Mesothelial cell of epicardium (in vitro differentiated cells): Measurements from ENCODE around the gene KANK4. TPM values are rescaled to one million over a fixed set of nuclear protein-coding genes. Genes with fewer than 3 reads are reported as not detected.

Experiments used
- DNase-seq, 2 experiments: peaks; one replicate each; pipeline ENCODE4 v3.0.0; 2021; ENCODE audit warnings: low spot score in 2 of 2; ENCODE audit not compliant: unreplicated experiment in 2 of 2
- H3K27ac Mint-ChIP-seq: 2 replicates; pipeline ENCODE4 v1.8.0; 2021; ENCODE audit warnings: mixed read lengths
- H3K27me3 Mint-ChIP-seq: 2 replicates; pipeline ENCODE4 v1.8.0; 2021; ENCODE audit warnings: low read depth, mixed read lengths
- H3K36me3 Mint-ChIP-seq: 2 replicates; pipeline ENCODE4 v1.8.0; 2021; ENCODE audit warnings: mixed read lengths
- H3K4me1 Mint-ChIP-seq: 2 replicates; pipeline ENCODE4 v1.8.0; 2021; ENCODE audit warnings: mixed read lengths
- H3K4me3 Mint-ChIP-seq: 2 replicates; pipeline ENCODE4 v1.8.0; 2021; ENCODE audit warnings: mild to moderate bottlenecking, moderate library complexity, mixed read lengths
- H3K9me3 Mint-ChIP-seq: 2 replicates; pipeline ENCODE4 v1.8.0; 2021; ENCODE audit warnings: mixed read lengths
- total RNA-seq: library from RNA; stranded (reverse); gene quantifications from 3 replicates; pipeline ENCODE4 v1.2.1, GENCODE V29; 2021
- TF ChIP-seq, protein P1 (sequence below): fragments of 200-600 bp; sonication (generic); IDR thresholded peaks from one replicate; pipeline ENCODE4 v1.5.0; 2021; ENCODE audit warnings: antibody characterized with exemption; ENCODE audit not compliant: unreplicated experiment

The KANK4 gene
- total RNA-seq, 1 donor from 2014 or later, result 34.3 TPM

DNA sequence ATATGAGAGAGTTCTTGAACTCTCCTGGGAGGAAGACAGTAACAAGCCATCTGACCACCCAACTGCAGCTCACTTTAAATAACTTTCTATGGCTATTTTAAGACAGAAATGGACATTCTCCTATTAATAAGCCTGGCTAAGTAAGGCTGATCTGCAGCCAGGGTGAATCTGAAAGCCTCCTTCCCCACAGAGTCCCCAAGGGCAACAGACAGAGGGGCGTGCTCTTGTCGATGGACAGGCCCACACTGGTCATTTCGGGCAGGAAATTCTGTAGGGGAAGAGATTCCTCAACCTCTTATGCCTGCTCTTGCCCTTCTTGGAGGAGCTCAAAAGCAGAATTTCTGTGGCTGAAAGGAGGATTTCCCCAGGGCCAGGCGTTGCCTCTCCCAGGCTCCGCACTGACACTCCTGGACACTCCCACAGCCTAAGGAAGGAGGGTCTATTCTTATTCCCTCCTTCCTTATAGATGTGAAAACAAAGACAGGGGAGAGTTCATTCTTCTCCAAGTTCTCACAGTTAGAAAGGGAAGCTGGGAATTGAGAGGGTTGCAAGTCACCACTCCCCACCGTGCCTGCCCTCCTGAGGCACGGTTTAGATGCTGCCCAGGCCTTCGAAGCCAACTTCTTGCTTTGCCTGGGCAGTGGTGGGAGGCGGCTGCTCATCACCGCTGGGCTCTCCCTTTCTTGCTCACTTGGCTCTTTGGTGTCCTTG, 17.9 kb upstream of the KANK4 start:
- TF ChIP-seq, protein P1, sequence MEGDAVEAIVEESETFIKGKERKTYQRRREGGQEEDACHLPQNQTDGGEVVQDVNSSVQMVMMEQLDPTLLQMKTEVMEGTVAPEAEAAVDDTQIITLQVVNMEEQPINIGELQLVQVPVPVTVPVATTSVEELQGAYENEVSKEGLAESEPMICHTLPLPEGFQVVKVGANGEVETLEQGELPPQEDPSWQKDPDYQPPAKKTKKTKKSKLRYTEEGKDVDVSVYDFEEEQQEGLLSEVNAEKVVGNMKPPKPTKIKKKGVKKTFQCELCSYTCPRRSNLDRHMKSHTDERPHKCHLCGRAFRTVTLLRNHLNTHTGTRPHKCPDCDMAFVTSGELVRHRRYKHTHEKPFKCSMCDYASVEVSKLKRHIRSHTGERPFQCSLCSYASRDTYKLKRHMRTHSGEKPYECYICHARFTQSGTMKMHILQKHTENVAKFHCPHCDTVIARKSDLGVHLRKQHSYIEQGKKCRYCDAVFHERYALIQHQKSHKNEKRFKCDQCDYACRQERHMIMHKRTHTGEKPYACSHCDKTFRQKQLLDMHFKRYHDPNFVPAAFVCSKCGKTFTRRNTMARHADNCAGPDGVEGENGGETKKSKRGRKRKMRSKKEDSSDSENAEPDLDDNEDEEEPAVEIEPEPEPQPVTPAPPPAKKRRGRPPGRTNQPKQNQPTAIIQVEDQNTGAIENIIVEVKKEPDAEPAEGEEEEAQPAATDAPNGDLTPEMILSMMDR, result no peak
- peak overlapping the region; percentile 17 for H3K27ac Mint-ChIP-seq
- H3K4me1 Mint-ChIP-seq, result peaks cover 24% of the 10 kb centered on the region
- H3K4me3 Mint-ChIP-seq, result no peak overlapping the region
- no peaks in the 10 kb centered on the region for H3K36me3 Mint-ChIP-seq
- no peaks in the 10 kb centered on the region for H3K27me3 Mint-ChIP-seq
- H3K9me3 Mint-ChIP-seq, result peaks cover 4% of the 10 kb centered on the region
- no peak for DNase-seq

DNA sequence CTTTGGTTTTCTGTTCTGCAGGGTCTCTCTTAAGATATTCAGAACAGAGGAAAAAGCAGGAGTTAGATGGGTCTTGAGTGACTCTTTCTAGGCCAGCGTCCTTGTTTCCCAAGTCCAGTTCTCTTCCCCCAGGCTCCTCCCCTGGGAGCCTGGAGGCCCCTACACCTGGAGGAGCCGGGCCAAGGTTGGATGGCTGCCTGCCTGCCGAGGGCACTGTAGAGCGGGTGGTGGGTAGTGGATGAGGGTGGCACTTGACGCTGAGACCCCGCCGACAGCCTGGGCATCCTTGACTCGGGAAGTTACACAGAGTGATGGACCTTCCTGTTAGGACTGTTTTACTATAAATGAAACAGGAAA, 17.4 kb upstream of the KANK4 start:
- Mint-ChIP-seq H3K27me3 (no peaks in the 10 kb centered on the region), H3K9me3 (peaks cover 4% of the 10 kb centered on the region), H3K4me1 (peaks cover 24% of the 10 kb centered on the region), H3K36me3 (no peaks in the 10 kb centered on the region), H3K27ac (peak overlapping the region; percentile 26), H3K4me3 (no peak overlapping the region)
- no peak for DNase-seq
- TF ChIP-seq, protein P1, result no peak

DNA sequence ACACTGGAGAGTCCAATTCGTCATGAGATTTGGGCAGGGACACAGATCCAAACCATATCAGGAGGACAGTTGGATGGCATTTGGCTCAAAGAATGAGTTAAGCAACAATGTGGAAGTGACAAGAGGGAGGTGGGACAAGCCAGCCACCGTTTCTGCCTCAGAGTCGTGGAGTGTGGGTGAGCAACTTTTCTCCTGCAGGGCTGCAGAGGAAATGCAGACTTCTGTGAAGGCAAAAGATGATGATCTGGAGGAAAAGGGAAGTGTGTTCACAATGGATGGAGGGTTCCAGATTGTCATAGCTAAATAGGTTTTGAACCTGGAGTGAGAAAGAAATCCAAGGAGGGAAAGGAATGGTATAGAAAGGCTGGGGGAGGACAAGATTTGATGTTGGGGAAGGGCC, 16.4 kb upstream of the KANK4 start:
- H3K4me1 Mint-ChIP-seq, result peaks cover 24% of the 10 kb centered on the region
- no peaks in the 10 kb centered on the region for H3K27me3 Mint-ChIP-seq
- peak overlapping the region; percentile 7 for H3K27ac Mint-ChIP-seq
- peaks cover 4% of the 10 kb centered on the region for H3K9me3 Mint-ChIP-seq
- TF ChIP-seq, protein P1, result no peak
- no peak for DNase-seq
- H3K4me3 Mint-ChIP-seq, result no peak overlapping the region
- no peaks in the 10 kb centered on the region for H3K36me3 Mint-ChIP-seq

DNA sequence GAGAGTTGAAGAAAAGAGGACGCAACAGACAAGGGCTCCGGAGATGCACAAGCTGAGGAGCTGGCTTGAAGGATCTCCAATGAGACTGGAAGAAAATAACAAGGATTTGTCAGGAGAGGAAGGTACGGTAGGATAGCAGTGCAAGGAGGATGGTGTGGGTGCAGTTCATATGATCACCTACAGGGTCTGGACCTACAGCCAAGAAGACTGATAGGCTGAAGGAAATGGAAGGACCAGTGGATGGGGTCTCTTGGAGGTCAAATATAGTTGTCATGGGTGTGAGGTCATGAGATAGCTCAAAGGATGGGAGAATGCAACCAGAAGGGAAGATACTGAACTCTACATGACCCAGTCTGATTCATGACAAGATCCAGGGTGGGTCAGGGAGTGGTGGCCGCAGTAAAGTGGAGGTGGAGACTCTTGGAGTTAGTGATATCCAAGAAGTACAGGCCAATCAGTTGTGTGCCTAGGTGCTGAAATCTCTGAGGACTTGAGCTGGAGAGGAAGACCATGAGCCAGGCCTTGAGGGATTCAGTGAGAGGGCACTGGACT, 15.3 kb upstream of the KANK4 start:
- H3K36me3 Mint-ChIP-seq, result no peaks in the 10 kb centered on the region
- no peak overlapping the region for H3K27ac Mint-ChIP-seq
- H3K4me3 Mint-ChIP-seq, result no peak overlapping the region
- no peaks in the 10 kb centered on the region for H3K27me3 Mint-ChIP-seq
- H3K9me3 Mint-ChIP-seq, result peaks cover 4% of the 10 kb centered on the region
- TF ChIP-seq, protein P1, result peak; percentile 26
- H3K4me1 Mint-ChIP-seq, result peaks cover 27% of the 10 kb centered on the region
- no peak for DNase-seq

DNA sequence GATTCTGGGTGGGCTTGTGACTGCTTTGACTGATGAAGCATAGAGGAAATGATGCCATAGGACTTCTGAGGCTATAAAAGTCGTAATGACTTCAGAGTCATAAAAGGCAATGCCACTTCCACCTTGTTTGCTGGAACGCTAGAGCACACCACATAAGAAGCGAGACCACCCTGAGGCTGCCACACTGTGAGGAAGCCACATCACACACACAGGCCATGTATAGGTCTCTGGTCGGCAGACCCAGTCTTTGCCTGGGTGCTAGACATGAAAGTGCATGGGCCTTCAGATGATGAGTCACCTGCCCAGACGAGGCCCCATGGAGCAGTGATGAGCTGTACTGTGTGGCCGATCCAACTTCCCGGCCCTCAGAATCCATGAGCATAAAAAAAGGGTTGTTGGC, 14.2 kb upstream of the KANK4 start:
- DNase-seq, result no peak
- H3K4me3 Mint-ChIP-seq, result no peak overlapping the region
- peaks cover 4% of the 10 kb centered on the region for H3K9me3 Mint-ChIP-seq
- no peaks in the 10 kb centered on the region for H3K27me3 Mint-ChIP-seq
- H3K27ac Mint-ChIP-seq, result no peak overlapping the region
- TF ChIP-seq, protein P1, result no peak
- H3K4me1 Mint-ChIP-seq, result peaks cover 26% of the 10 kb centered on the region
- no peaks in the 10 kb centered on the region for H3K36me3 Mint-ChIP-seq
